HepG2 (cell line): Measurements from ENCODE around the gene CIART. TPM values are rescaled to one million over a fixed set of nuclear protein-coding genes. Genes with fewer than 3 reads are reported as not detected.

ENCODE experiments used
- ARNT2 ChIP-seq: sonication (generic); formaldehyde crosslinking; IDR thresholded peaks from 2 replicates; pipeline ENCODE4 v1.8.0; 2022; ENCODE audit warnings: mild to moderate bottlenecking, low read depth, missing genetic modification reagents, moderate library complexity
- CREM ChIP-seq, 2 experiments: sonication (generic) in 1 of 2; formaldehyde crosslinking in 1 of 2; IDR thresholded peaks; 2 replicates each; pipeline versions ENCODE4 v1.4.0 to v1.6.1; 2016 to 2020; ENCODE audit warnings: antibody characterized with exemption in 1 of 2, mild to moderate bottlenecking in 1 of 2, missing genetic modification reagents in 1 of 2
- ELF3 ChIP-seq: IDR thresholded peaks from 2 replicates; pipeline ENCODE4 v1.6.1; 2016; ENCODE audit warnings: missing genetic modification reagents, missing compliant biosample characterization
- ETV5 ChIP-seq: IDR thresholded peaks from 2 replicates; pipeline ENCODE4 v1.6.1; 2018; ENCODE audit warnings: missing biosample characterization, missing genetic modification reagents, inconsistent platforms, borderline replicate concordance
- HNF1A ChIP-seq, 2 experiments: sonication (generic) in 1 of 2; formaldehyde crosslinking in 1 of 2; IDR thresholded peaks; 2 replicates each; pipeline versions ENCODE4 v1.4.0 to v1.6.1; 2016 to 2020; ENCODE audit warnings: borderline replicate concordance in 1 of 2, low read depth in 1 of 2, mild to moderate bottlenecking in 1 of 2, missing genetic modification reagents in 1 of 2
- HOXA7 ChIP-seq: sonication (generic); formaldehyde crosslinking; IDR thresholded peaks from 2 replicates; pipeline ENCODE4 v1.8.1; 2022; ENCODE audit warnings: mild to moderate bottlenecking, missing genetic modification reagents, moderate library complexity
- KAT2B ChIP-seq: fragments of 150-350 bp; IDR thresholded peaks from 2 replicates; pipeline ENCODE4 v1.6.1; 2014; ENCODE audit warnings: low read depth, low read length, borderline replicate concordance
- KLF9 ChIP-seq: IDR thresholded peaks from 2 replicates; pipeline ENCODE4 v1.6.1; 2016; ENCODE audit warnings: low read depth
- KMT2B ChIP-seq: IDR thresholded peaks from 2 replicates; pipeline ENCODE4 v1.6.1; 2016; ENCODE audit warnings: missing genetic modification reagents, missing compliant biosample characterization
- LCORL ChIP-seq, 2 experiments: fragments of 450-650 bp in 1 of 2; sonication (generic) in 1 of 2; formaldehyde crosslinking in 1 of 2; IDR thresholded peaks; 2 replicates each; pipeline versions ENCODE4 v1.5.0 to v1.6.1; 2017 to 2020; ENCODE audit warnings: antibody characterized with exemption in 1 of 2, missing genetic modification reagents in 1 of 2
- MIXL1 ChIP-seq: IDR thresholded peaks from 2 replicates; pipeline ENCODE4 v1.6.1; 2016
- RFX5 ChIP-seq: IDR thresholded peaks from 2 replicates; pipeline ENCODE4 v1.6.1; 2011; ENCODE audit warnings: low read depth, low read length, improper control_type of control experiment
- RFXANK ChIP-seq: IDR thresholded peaks from 2 replicates; pipeline ENCODE4 v1.6.1; 2016
- SETDB1 ChIP-seq: sonication (generic); formaldehyde crosslinking; IDR thresholded peaks from 2 replicates; pipeline ENCODE4 v1.5.1; 2020; ENCODE audit warnings: missing genetic modification reagents, mild to moderate bottlenecking, borderline replicate concordance
- SP2 ChIP-seq: sonication (generic); formaldehyde crosslinking; IDR thresholded peaks from 2 replicates; pipeline ENCODE4 v1.5.1; 2020; ENCODE audit warnings: mild to moderate bottlenecking, missing genetic modification reagents
- SP5 ChIP-seq: IDR thresholded peaks from 2 replicates; pipeline ENCODE4 v1.6.1; 2016; ENCODE audit warnings: low read depth, borderline replicate concordance
- ZMYM4 ChIP-seq: sonication (generic); formaldehyde crosslinking; IDR thresholded peaks from 2 replicates; pipeline ENCODE4 v1.8.1; 2023; ENCODE audit warnings: mild to moderate bottlenecking, missing genetic modification reagents
- ZNF335 ChIP-seq: sonication (generic); formaldehyde crosslinking; IDR thresholded peaks from 2 replicates; pipeline ENCODE4 v1.4.0; 2020; ENCODE audit warnings: missing genetic modification reagents
- ZNF441 ChIP-seq: sonication (generic); formaldehyde crosslinking; IDR thresholded peaks from 2 replicates; pipeline ENCODE4 v1.7.0; 2021; ENCODE audit warnings: missing genetic modification reagents, borderline replicate concordance
- ZNF574 ChIP-seq: sonication (generic); formaldehyde crosslinking; IDR thresholded peaks from 2 replicates; pipeline ENCODE4 v1.4.0; 2020; ENCODE audit warnings: missing genetic modification reagents
- ZNF652 ChIP-seq: IDR thresholded peaks from 2 replicates; pipeline ENCODE4 v1.6.1; 2016; ENCODE audit warnings: low read depth, borderline replicate concordance
- ZNF703 ChIP-seq: sonication (generic); formaldehyde crosslinking; IDR thresholded peaks from 2 replicates; pipeline ENCODE4 v1.5.1; 2020; ENCODE audit warnings: missing genetic modification reagents, mild to moderate bottlenecking, moderate library complexity, borderline replicate concordance
- ZNF772 ChIP-seq: sonication (generic); formaldehyde crosslinking; IDR thresholded peaks from 2 replicates; pipeline ENCODE4 v1.5.0; 2020; ENCODE audit warnings: mild to moderate bottlenecking, missing genetic modification reagents
- ZNF841 ChIP-seq: sonication (generic); formaldehyde crosslinking; IDR thresholded peaks from 2 replicates; pipeline ENCODE4 v1.8.1; 2023; ENCODE audit warnings: missing genetic modification reagents, borderline replicate concordance
- polyA plus RNA-seq, 8 experiments: library from polyadenylated mRNA; depleted of rRNA in 3 of 8; stranded (reverse) in 7 of 8; unstranded in 1 of 8; fragments of >200 nt; fragmentation: Illumina TruSeq in 4 of 8; extraction: Trizol in 4 of 8; gene quantifications; 2 replicates each; pipeline versions ENCODE4 v1.2.1 to v1.2.3, GENCODE V29; 2011 to 2016; ENCODE audit warnings: low read depth in 4 of 8, missing spikeins in 1 of 8, mixed read lengths in 1 of 8; ENCODE audit not compliant: insufficient read depth in 1 of 8
- total RNA-seq, 5 experiments: library from RNA; depleted of rRNA; stranded (reverse); fragments of >200 nt; fragmentation: Illumina TruSeq; extraction: Trizol; gene quantifications; 2 replicates each; pipeline ENCODE4 v1.2.3, GENCODE V29; 2016; ENCODE audit warnings: low read depth in 1 of 5

CIART gene
- total and polyA plus RNA-seq, 2 of the 13 experiments (the other 11 are each of a cell fraction or from before 2014, with no cell fraction given), result 0.58 TPM; not detected in 1

GRCh38 chr1:150259758-150260669 lies 22.3 kb upstream of the CIART start (continued):
- TF ChIP-seq LCORL (IDR thresholded peaks at IDR 0.05), result no peak
- TF ChIP-seq LCORL (CRISPR knock-in tag; IDR thresholded peaks at IDR 0.05), result peak; percentile 91
- no peak for TF ChIP-seq KLF9
- no peak for TF ChIP-seq ZNF652 (CRISPR knock-in tag)
- TF ChIP-seq ETV5 (CRISPR knock-in tag), result no peak
- TF ChIP-seq CREM (IDR thresholded peaks at IDR 0.05), result no peak
- TF ChIP-seq CREM (CRISPR knock-in tag; IDR thresholded peaks at IDR 0.05), result no peak
- no peak for TF ChIP-seq SETDB1
- TF ChIP-seq KMT2B (CRISPR knock-in tag), result no peak
- TF ChIP-seq ZNF441 (CRISPR knock-in tag), result no peak
- TF ChIP-seq ARNT2 (CRISPR knock-in tag), result no peak
- no peak for TF ChIP-seq RFX5
- 0 out of 2 replicates have a peak, but pooled peaks have one; percentile 15 for TF ChIP-seq ZNF574 (CRISPR knock-in tag)
- TF ChIP-seq SP5, result peak; percentile 72
- no peak for TF ChIP-seq ZNF335 (CRISPR knock-in tag)
- TF ChIP-seq MIXL1 (CRISPR knock-in tag), result no peak
- TF ChIP-seq SP2, result no peak
- no peak for TF ChIP-seq ELF3 (CRISPR knock-in tag)
- TF ChIP-seq ZNF703 (CRISPR knock-in tag), result no peak
- no peak for TF ChIP-seq HNF1A (IDR thresholded peaks at IDR 0.05; ENCODE audit: low read depth)
- TF ChIP-seq HNF1A (CRISPR knock-in tag; IDR thresholded peaks at IDR 0.05; ENCODE audit: borderline replicate concordance), result no peak
- TF ChIP-seq ZNF841 (CRISPR knock-in tag), result no peak
- TF ChIP-seq ZMYM4 (CRISPR knock-in tag), result peak; percentile 32; the same call in 1 of the 2 replicates
- no peak for TF ChIP-seq HOXA7
- no peak for TF ChIP-seq ZNF772 (CRISPR knock-in tag)
- TF ChIP-seq KAT2B, result no peak
- no peak for TF ChIP-seq RFXANK (CRISPR knock-in tag)
